OCI-LY7 (cell line): ENCODE data around the gene TMEM272. TPM values are rescaled to one million over a fixed set of nuclear protein-coding genes. Genes with fewer than 3 reads are reported as not detected.

Experiments
- BruUV-seq: library from RNA; stranded (reverse); fragments of 400-500 nt; replicated peaks from 2 replicates; lab custom pipeline; 2021; lab: Mats Ljungman, UMichigan
- CTCF ChIA-PET: fragments of 300-600 bp; sonication (Branson Sonifier 250); formaldehyde crosslinking; loops from one replicate; lab custom pipeline; 2022; ENCODE audit warnings: antibody characterized with exemption; ENCODE audit not compliant: unreplicated experiment; lab: Charles Lee
- POLR2A ChIA-PET: fragments of 300-600 bp; sonication (Branson Sonifier 250); formaldehyde crosslinking; loops from one replicate; lab custom pipeline; 2022; ENCODE audit warnings: antibody characterized with exemption; lab: Charles Lee
- DNase-seq: peaks from one replicate; pipeline ENCODE4 v3.0.0-alpha.2; 2015; ENCODE audit warnings: low spot score
- H2AFZ ChIP-seq: fragments of 200-600 bp; sonication (generic), shearing (Covaris generic); 2 replicates; pipeline ENCODE4 v1.6.1; 2014; ENCODE audit warnings: mild to moderate bottlenecking, antibody characterized with exemption, low read length, moderate library complexity
- H3K27ac ChIP-seq: fragments of 200-600 bp; sonication (generic); 2 replicates; pipeline ENCODE4 v1.5.1; 2014; ENCODE audit warnings: mixed run types, low read depth, mild to moderate bottlenecking, moderate library complexity, low read length, inconsistent platforms; ENCODE audit not compliant: poor library complexity, severe bottlenecking
- H3K36me3 ChIP-seq: fragments of 200-600 bp; sonication (generic); 2 replicates; pipeline ENCODE4 v1.6.1; 2014; ENCODE audit warnings: mild to moderate bottlenecking, antibody characterized with exemption, low read length, moderate library complexity, mixed read lengths; ENCODE audit not compliant: insufficient read depth
- H3K4me1 ChIP-seq: fragments of 200-600 bp; sonication (generic); 2 replicates; pipeline ENCODE4 v1.5.1; 2014; ENCODE audit warnings: mild to moderate bottlenecking, low read length; ENCODE audit not compliant: insufficient read depth, poor library complexity, severe bottlenecking
- H3K4me2 ChIP-seq: fragments of 200-600 bp; sonication (generic); 2 replicates; pipeline ENCODE4 v1.6.1; 2014; ENCODE audit warnings: mild to moderate bottlenecking, low read length
- H3K4me3 ChIP-seq: fragments of 200-600 bp; sonication (generic); 2 replicates; pipeline ENCODE4 v1.5.1; 2014; ENCODE audit warnings: mild to moderate bottlenecking, low read depth, low read length; ENCODE audit not compliant: poor library complexity, severe bottlenecking
- H3K79me2 ChIP-seq: fragments of 200-600 bp; sonication (generic); 2 replicates; pipeline ENCODE4 v1.6.1; 2016; ENCODE audit warnings: low read depth, mild to moderate bottlenecking, low read length, moderate library complexity, mixed read lengths; ENCODE audit not compliant: insufficient read depth
- H3K9me2 ChIP-seq: fragments of 200-600 bp; sonication (generic); 2 replicates; pipeline ENCODE4 v1.6.1; 2016; ENCODE audit warnings: mild to moderate bottlenecking, low read length, mixed read lengths; ENCODE audit not compliant: insufficient read depth
- H3K9me3 ChIP-seq: fragments of 200-600 bp; sonication (generic); 2 replicates; pipeline ENCODE4 v1.6.1; 2014; ENCODE audit warnings: mild to moderate bottlenecking, mixed run types, low read length, mixed read lengths
- H4K20me1 ChIP-seq: fragments of 200-600 bp; sonication (generic); 2 replicates; pipeline ENCODE4 v1.6.1; 2014; ENCODE audit warnings: mild to moderate bottlenecking, antibody characterized with exemption, low read length, moderate library complexity, mixed read lengths; ENCODE audit not compliant: insufficient read depth
- EZH2phosphoT487 ChIP-seq: fragments of 200-600 bp; sonication (generic); IDR thresholded peaks from 2 replicates; pipeline ENCODE4 v1.6.1; 2018; ENCODE audit warnings: low read depth, borderline replicate concordance, mild to moderate bottlenecking, mixed run types, antibody characterized with exemption, low read length, moderate library complexity, mixed read lengths
- intact Hi-C: fragments of 100-400 bp; cut with micrococcal nuclease; formaldehyde crosslinking; loops from one replicate; pipeline ENCODE4 v1.10.0; 2022; ENCODE audit not compliant: unreplicated experiment
- total RNA-seq, 2 experiments: library from RNA; depleted of rRNA in 1 of 2; stranded (reverse); fragments of >200 nt in 1 of 2; shearing (Covaris generic) in 1 of 2; gene quantifications; 2 replicates each; pipeline ENCODE4 v1.2.3, GENCODE V29; 2014 to 2022
- TF ChIP-seq, protein P1 (sequence below): fragments of 200-600 bp; sonication (generic); conservative IDR thresholded peaks from 2 replicates; pipeline ENCODE4 v1.5.1; 2014; ENCODE audit warnings: mild to moderate bottlenecking, antibody characterized with exemption, low read length, moderate library complexity, mixed read lengths

TMEM272 gene
- total RNA-seq, 2 experiments from 2014 or later = 0.41 to 0.46 TPM

DNA sequence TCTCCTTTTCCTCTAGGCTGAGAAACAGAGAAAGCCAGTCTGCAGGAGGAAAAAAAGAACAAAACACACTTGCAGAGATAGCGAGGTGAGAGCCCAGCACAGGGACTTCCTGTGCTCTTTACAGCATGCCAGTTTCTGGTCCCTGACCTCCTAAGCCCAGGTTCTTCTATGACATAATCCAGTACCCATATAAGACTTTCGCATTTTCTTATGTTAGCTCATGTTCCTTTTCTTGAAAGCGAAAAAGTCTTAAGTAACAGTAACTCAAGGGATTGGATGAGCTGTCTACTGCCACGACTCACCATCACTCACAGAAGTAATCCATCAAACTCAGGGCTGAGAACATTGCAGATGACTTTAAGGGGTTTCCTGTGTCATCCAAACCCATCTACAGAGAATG is 34.2 kb upstream of the TMEM272 start:
- DNase-seq = peak; percentile 6
- POLR2A ChIA-PET = no interaction called here
- Histone ChIP-seq H3K79me2 (no peaks in the 10 kb centered on the region), H3K9me2 (no peaks in the 10 kb centered on the region), H3K4me3 (no peak overlapping the region), H3K4me2 (no peak overlapping the region), H4K20me1 (no peaks in the 10 kb centered on the region), H3K36me3 (no peaks in the 10 kb centered on the region), H3K27ac (no peak overlapping the region), H3K9me3 (peaks cover 10% of the 10 kb centered on the region; the same call in 1 of the 2 replicates), H3K4me1 (no peaks in the 10 kb centered on the region), H2AFZ (no peak overlapping the region)
- CTCF ChIA-PET = no interaction called here
- BruUV-seq = no TSS peak
- intact Hi-C loops = no loop called here
- no peak for TF ChIP-seq EZH2phosphoT487
- TF ChIP-seq, protein P1, sequence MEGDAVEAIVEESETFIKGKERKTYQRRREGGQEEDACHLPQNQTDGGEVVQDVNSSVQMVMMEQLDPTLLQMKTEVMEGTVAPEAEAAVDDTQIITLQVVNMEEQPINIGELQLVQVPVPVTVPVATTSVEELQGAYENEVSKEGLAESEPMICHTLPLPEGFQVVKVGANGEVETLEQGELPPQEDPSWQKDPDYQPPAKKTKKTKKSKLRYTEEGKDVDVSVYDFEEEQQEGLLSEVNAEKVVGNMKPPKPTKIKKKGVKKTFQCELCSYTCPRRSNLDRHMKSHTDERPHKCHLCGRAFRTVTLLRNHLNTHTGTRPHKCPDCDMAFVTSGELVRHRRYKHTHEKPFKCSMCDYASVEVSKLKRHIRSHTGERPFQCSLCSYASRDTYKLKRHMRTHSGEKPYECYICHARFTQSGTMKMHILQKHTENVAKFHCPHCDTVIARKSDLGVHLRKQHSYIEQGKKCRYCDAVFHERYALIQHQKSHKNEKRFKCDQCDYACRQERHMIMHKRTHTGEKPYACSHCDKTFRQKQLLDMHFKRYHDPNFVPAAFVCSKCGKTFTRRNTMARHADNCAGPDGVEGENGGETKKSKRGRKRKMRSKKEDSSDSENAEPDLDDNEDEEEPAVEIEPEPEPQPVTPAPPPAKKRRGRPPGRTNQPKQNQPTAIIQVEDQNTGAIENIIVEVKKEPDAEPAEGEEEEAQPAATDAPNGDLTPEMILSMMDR = no peak

GRCh38 chr13:51874651-51875050 is 29.7 kb upstream of the TMEM272 start:
- no peaks in the 10 kb centered on the region for H4K20me1 ChIP-seq
- no peaks in the 10 kb centered on the region for H3K79me2 ChIP-seq
- intact Hi-C loops = no loop called here
- H2AFZ ChIP-seq = no peak overlapping the region
- ChIA-PET POLR2A (no interaction called here), CTCF (no interaction called here)
- H3K36me3 ChIP-seq = no peaks in the 10 kb centered on the region
- no peaks in the 10 kb centered on the region for H3K9me3 ChIP-seq
- no peak overlapping the region for H3K27ac ChIP-seq
- BruUV-seq = no TSS peak
- no peaks in the 10 kb centered on the region for H3K4me1 ChIP-seq
- H3K9me2 ChIP-seq = no peaks in the 10 kb centered on the region
- H3K4me2 ChIP-seq = no peak overlapping the region
- TF ChIP-seq EZH2phosphoT487 = no peak
- TF ChIP-seq, protein P1 = no peak
- no peak for DNase-seq
- no peak overlapping the region for H3K4me3 ChIP-seq

DNA sequence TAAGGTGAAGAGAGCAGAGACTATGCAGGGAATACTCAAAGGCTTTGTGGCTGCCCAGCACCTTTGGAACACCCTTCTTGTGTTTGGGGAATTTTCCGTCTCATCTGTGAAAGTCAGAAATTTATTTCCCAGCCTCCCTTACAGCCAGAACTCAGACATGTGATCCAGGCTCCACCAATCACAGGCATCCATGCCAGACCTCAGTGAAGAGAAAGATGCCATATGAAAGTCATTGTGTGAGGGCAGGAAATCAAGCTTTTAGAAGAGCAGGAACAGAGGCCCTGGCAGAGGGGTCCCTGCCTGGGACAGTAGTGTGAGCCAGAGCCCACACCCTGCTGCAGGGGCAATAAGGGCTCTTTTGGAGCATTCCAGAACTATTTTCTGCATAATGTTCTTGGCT is 28.9 kb upstream of the TMEM272 start:
- ChIA-PET POLR2A (no interaction called here), CTCF (no interaction called here)
- no peaks in the 10 kb centered on the region for H3K79me2 ChIP-seq
- H3K36me3 ChIP-seq = no peaks in the 10 kb centered on the region
- H2AFZ ChIP-seq = no peak overlapping the region
- H4K20me1 ChIP-seq = no peaks in the 10 kb centered on the region
- no TSS peak for BruUV-seq
- TF ChIP-seq EZH2phosphoT487 = no peak
- TF ChIP-seq, protein P1 = no peak
- H3K4me3 ChIP-seq = no peak overlapping the region
- H3K4me2 ChIP-seq = no peak overlapping the region
- H3K9me2 ChIP-seq = no peaks in the 10 kb centered on the region
- DNase-seq = no peak
- H3K27ac ChIP-seq = no peak overlapping the region
- intact Hi-C loops = no loop called here
- no peaks in the 10 kb centered on the region for H3K9me3 ChIP-seq
- no peaks in the 10 kb centered on the region for H3K4me1 ChIP-seq
